ENCODE data around the gene MARF1. TPM values are rescaled to one million over a fixed set of nuclear protein-coding genes. Genes with fewer than 3 reads are reported as not detected.

Gene MARF1
- total and polyA plus RNA-seq, 4 donors: 7.0 to 19.8 (median 12.6) TPM

- TF ChIP-seq, protein P1, sequence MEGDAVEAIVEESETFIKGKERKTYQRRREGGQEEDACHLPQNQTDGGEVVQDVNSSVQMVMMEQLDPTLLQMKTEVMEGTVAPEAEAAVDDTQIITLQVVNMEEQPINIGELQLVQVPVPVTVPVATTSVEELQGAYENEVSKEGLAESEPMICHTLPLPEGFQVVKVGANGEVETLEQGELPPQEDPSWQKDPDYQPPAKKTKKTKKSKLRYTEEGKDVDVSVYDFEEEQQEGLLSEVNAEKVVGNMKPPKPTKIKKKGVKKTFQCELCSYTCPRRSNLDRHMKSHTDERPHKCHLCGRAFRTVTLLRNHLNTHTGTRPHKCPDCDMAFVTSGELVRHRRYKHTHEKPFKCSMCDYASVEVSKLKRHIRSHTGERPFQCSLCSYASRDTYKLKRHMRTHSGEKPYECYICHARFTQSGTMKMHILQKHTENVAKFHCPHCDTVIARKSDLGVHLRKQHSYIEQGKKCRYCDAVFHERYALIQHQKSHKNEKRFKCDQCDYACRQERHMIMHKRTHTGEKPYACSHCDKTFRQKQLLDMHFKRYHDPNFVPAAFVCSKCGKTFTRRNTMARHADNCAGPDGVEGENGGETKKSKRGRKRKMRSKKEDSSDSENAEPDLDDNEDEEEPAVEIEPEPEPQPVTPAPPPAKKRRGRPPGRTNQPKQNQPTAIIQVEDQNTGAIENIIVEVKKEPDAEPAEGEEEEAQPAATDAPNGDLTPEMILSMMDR (IDR thresholded peaks at IDR 0.05; ENCODE audit: low read depth, low read length, missing input control): no peak
- TF ChIP-seq ATF3 (IDR thresholded peaks at IDR 0.05): no peak
- TF ChIP-seq RAD21 (IDR thresholded peaks at IDR 0.05): no peak
- TF ChIP-seq GABPA (IDR thresholded peaks at IDR 0.05 in 1 of 2, conservative IDR thresholded peaks at IDR 0.05 in 1 of 2): no peak
- TF ChIP-seq EGR1 (IDR thresholded peaks at IDR 0.05; ENCODE audit: low read depth in 2 of 2): no peak
- no peak for TF ChIP-seq RXRA (IDR thresholded peaks at IDR 0.05)
- TF ChIP-seq FOXA2 (IDR thresholded peaks at IDR 0.05): no peak
- no peak for TF ChIP-seq YY1 (IDR thresholded peaks at IDR 0.05)
- TF ChIP-seq TAF1 (conservative IDR thresholded peaks at IDR 0.05): no peak
- TF ChIP-seq HNF4G (IDR thresholded peaks at IDR 0.05): no peak
- no peak for TF ChIP-seq SP1 (IDR thresholded peaks at IDR 0.05)
Observed at GRCh38 chr16:15643946-15644250, 944 bp upstream of the MARF1 start (continued).

GRCh38 chr16:15642557-15643047 is 352 bp downstream of the MARF1 start:
- TF ChIP-seq RAD21 (IDR thresholded peaks at IDR 0.05) (peak in 1 of 2 donors; percentile 33), SP1 (IDR thresholded peaks at IDR 0.05) (no peak), RXRA (IDR thresholded peaks at IDR 0.05) (no peak), NR2F2 (IDR thresholded peaks at IDR 0.05) (peak; percentile 21), TAF1 (conservative IDR thresholded peaks at IDR 0.05) (peak; percentile 17)
- peak; percentile 79 for DNase-seq (ENCODE audit: low spot score)
- H3K9me3 ChIP-seq (ENCODE audit: control insufficient read depth in 4 of 4, low read length in 3 of 4): no peaks in the 10 kb centered on the region
- H3K4me1 ChIP-seq (ENCODE audit: control insufficient read depth in 4 of 4, insufficient read depth in 4 of 4, low read length in 3 of 4): peaks cover 13 to 31% (median 16%) of the 10 kb centered on the region in 4 donors
- H3K27me3 ChIP-seq (ENCODE audit: control insufficient read depth in 4 of 4, insufficient read depth in 4 of 4, low read length in 3 of 4): no peaks in the 10 kb centered on the region
- peak overlapping the region; percentile 40 to 92 for H3K9ac ChIP-seq (ENCODE audit: low read depth in 1 of 2, low read length in 2 of 2)
- H3K4me3 ChIP-seq (ENCODE audit: low read depth in 1 of 3, low read length in 3 of 3): peak overlapping the region; percentile 93 to 97 (median 96)
- WGBS: under 1% methylated on average over 23 of the region's 23 CpGs
- H3K36me3 ChIP-seq (ENCODE audit: control insufficient read depth in 4 of 4, insufficient read depth in 3 of 4, low read depth in 1 of 4, low read length in 3 of 4): peaks cover 5 to 13% (median 9%) of the 10 kb centered on the region in 4 donors
- peak overlapping the region; percentile 97 to 100 for H3K27ac ChIP-seq (ENCODE audit: low read depth in 1 of 2, low read length in 2 of 2)

GRCh38 chr16:15641753-15642556 is 999 bp downstream of the MARF1 start:
- 14% methylated on average over 15 of the region's 15 CpGs for WGBS
- TF ChIP-seq HNF4A (conservative IDR thresholded peaks at IDR 0.05) (peak in 1 of 2 donors; percentile 25), RXRA (IDR thresholded peaks at IDR 0.05) (peak in 1 of 2 donors; percentile 28)
- TF ChIP-seq, protein P1 (IDR thresholded peaks at IDR 0.05; ENCODE audit: low read depth, low read length, missing input control): no peak
- TF ChIP-seq, protein P2, sequence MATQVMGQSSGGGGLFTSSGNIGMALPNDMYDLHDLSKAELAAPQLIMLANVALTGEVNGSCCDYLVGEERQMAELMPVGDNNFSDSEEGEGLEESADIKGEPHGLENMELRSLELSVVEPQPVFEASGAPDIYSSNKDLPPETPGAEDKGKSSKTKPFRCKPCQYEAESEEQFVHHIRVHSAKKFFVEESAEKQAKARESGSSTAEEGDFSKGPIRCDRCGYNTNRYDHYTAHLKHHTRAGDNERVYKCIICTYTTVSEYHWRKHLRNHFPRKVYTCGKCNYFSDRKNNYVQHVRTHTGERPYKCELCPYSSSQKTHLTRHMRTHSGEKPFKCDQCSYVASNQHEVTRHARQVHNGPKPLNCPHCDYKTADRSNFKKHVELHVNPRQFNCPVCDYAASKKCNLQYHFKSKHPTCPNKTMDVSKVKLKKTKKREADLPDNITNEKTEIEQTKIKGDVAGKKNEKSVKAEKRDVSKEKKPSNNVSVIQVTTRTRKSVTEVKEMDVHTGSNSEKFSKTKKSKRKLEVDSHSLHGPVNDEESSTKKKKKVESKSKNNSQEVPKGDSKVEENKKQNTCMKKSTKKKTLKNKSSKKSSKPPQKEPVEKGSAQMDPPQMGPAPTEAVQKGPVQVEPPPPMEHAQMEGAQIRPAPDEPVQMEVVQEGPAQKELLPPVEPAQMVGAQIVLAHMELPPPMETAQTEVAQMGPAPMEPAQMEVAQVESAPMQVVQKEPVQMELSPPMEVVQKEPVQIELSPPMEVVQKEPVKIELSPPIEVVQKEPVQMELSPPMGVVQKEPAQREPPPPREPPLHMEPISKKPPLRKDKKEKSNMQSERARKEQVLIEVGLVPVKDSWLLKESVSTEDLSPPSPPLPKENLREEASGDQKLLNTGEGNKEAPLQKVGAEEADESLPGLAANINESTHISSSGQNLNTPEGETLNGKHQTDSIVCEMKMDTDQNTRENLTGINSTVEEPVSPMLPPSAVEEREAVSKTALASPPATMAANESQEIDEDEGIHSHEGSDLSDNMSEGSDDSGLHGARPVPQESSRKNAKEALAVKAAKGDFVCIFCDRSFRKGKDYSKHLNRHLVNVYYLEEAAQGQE (IDR thresholded peaks at IDR 0.05): peak; percentile 6
- peak overlapping the region; percentile 97 to 100 for H3K27ac ChIP-seq (ENCODE audit: low read depth in 1 of 2, low read length in 2 of 2)
- H3K4me3 ChIP-seq (ENCODE audit: low read depth in 1 of 3, low read length in 3 of 3): peak overlapping the region; percentile 93 to 97 (median 96)
- H3K27me3 ChIP-seq (ENCODE audit: control insufficient read depth in 4 of 4, insufficient read depth in 4 of 4, low read length in 3 of 4): no peaks in the 10 kb centered on the region
- DNase-seq (ENCODE audit: low spot score): no peak
- peaks cover 5 to 20% (median 15%) of the 10 kb centered on the region in 4 donors for H3K36me3 ChIP-seq (ENCODE audit: control insufficient read depth in 4 of 4, insufficient read depth in 3 of 4, low read depth in 1 of 4, low read length in 3 of 4)
- no peaks in the 10 kb centered on the region for H3K9me3 ChIP-seq (ENCODE audit: control insufficient read depth in 4 of 4, low read length in 3 of 4)
- peaks cover 13 to 31% (median 16%) of the 10 kb centered on the region in 4 donors for H3K4me1 ChIP-seq (ENCODE audit: control insufficient read depth in 4 of 4, insufficient read depth in 4 of 4, low read length in 3 of 4)
- peak overlapping the region; percentile 40 to 92 for H3K9ac ChIP-seq (ENCODE audit: low read depth in 1 of 2, low read length in 2 of 2)
